Stimulated activated CD4-positive, alpha-beta T cell treated with anti-CD3 and anti-CD28 coated beads, Interleukin-4, amount 100 ng/mL, for 1 hour (primary cell): ENCODE measurements around the gene CDH23.

Source experiments
- DNase-seq: peaks from one replicate; pipeline ENCODE4 v3.0.0-alpha.2; 2020

The CDH23 gene

DNA sequence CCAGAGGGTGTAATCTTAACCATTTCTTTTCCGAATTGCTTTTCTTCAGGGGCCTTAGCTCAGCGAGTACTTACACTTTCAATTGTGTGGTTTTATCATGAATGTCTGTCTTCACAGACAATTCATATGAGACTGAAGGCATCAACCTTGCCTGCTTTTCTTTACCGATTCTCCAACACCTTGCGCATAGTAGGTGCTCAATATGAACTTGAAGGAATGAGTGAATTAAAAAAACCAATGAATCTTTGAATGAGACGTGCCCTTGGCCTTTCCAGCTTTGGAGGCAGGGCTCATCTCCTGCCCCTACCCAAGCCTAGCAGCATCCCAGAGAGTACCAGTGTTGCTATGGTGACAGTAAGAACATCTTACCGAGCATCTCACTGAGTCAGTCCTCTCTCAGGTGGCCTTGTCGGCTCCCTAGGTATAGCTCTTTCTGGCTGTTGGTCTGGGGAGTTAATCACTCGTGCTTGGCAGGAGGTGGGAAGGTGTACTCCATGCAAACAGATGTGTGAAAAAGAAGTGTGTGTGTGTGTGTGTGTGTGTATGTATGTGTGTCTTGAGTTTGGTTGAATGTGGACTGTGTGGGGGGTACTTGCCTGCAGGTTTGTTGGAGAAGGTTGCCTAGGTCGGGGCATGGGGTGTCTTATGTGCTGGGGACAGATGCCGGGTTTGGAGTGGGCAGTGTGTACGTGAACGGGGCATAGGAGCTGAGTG, 215.1 kb downstream of the CDH23 start:
- no peak for DNase-seq

- no peak for DNase-seq
Measured at GRCh38 chr10:71613261-71613777, 216.6 kb downstream of the CDH23 start.

GRCh38 chr10:71613877-71614276, 217.2 kb downstream of the CDH23 start:
- no peak for DNase-seq

- no peak for DNase-seq
Measured at GRCh38 chr10:71614946-71615345, 218.2 kb downstream of the CDH23 start.

GRCh38 chr10:71615538-71616329, 219.0 kb downstream of the CDH23 start:
- DNase-seq: no peak

GRCh38 chr10:71616817-71617654, 220.3 kb downstream of the CDH23 start:
- DNase-seq: no peak

GRCh38 chr10:71618176-71618575, 221.5 kb downstream of the CDH23 start:
- no peak for DNase-seq

DNA sequence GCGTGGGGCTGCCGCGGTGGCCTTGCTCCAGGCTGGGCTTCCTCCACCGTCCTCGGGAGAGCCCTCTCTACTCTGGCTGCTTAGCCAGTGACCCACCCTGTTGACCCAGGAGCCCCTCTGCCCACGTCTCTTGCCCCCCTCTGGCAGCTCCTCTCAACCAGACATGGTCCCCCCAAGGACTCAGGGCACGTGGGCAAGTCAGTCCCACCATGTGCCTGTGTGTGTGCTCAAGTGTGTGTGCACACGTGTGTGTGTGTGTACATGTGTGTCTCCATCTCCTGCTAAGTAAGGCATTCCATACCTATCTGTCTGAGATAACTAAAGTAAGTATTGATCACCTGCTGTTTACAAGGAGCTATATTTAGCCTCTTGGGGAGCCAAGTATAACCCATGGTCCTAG, 221.9 kb downstream of the CDH23 start:
- DNase-seq: no peak

DNA sequence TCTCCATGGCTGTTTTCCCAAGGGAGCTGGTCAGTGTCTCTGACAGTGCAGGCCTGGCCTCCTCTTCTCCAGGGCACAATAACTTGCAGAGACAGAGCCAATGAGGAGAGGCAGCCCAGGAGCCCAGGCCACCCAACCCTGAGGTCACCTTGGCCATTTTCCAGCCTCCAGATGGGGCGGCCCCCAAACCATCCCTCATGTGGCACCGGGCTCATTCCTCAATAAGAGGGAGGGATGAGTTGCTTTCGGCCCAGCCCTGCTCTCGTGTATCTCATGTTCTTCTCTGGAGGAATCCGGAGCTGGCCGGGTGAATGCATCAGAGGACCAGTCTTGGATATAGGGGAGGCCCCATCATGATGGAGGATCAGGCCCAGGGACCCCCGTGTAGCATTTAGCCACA, 223.9 kb downstream of the CDH23 start:
- DNase-seq: no peak

- no peak for DNase-seq
Measured at GRCh38 chr10:71621231-71622153, 224.8 kb downstream of the CDH23 start.

GRCh38 chr10:71622154-71622526, 225.4 kb downstream of the CDH23 start:
- no peak for DNase-seq

GRCh38 chr10:71622616-71623015, 225.9 kb downstream of the CDH23 start:
- DNase-seq: no peak

- DNase-seq: no peak
Measured at GRCh38 chr10:71623098-71623985, 226.6 kb downstream of the CDH23 start.

DNA sequence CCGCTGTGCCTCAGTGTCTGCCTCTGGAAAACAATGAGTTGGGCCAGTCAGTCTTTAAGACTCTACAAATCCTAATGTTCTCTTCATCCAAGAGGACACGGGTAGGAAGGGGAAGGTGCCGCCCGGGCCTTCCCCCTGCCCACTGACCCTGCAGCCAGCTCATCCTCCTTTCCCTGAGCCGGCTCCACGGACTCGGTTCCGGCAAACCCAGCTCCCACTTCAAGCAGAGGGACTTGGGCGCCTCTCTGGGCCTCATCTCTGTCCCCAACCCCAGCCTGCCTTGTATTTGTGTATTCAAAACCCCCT, 227.2 kb downstream of the CDH23 start:
- no peak for DNase-seq

DNA sequence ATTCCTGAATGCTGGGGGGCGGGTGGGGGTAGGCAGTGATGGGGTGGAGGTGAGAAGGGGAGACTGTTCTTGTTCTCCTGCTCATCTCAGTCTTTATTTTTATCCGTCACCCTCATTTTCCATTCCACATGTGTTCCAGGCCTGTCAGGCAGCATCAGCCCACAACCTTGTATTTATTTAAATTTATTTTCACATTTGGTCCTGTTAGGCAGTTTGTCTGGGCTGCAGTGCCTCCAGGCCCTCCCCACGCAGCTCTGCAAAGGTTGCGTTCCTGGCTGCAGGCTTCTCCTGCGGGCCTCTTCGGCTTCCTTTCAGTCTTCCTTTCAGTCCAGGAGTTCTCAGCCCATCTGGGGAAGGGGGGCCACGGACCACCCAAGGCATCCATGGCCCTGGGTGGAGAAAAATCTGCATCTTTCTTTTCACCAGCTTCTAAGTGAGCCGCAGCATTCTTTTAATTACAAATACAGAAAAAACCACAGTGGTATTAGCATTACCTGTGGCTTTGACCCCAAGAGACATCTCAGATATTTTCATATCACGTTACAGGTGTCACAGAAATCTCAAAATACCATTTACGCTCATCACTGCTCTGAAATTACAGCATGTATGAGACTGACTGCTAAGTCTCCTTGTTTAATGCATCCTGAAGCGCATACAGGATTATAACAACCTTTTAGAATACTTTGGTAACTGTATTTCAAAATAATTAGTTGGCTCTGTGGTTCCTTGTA, 228.9 kb downstream of the CDH23 start:
- DNase-seq: no peak

DNA sequence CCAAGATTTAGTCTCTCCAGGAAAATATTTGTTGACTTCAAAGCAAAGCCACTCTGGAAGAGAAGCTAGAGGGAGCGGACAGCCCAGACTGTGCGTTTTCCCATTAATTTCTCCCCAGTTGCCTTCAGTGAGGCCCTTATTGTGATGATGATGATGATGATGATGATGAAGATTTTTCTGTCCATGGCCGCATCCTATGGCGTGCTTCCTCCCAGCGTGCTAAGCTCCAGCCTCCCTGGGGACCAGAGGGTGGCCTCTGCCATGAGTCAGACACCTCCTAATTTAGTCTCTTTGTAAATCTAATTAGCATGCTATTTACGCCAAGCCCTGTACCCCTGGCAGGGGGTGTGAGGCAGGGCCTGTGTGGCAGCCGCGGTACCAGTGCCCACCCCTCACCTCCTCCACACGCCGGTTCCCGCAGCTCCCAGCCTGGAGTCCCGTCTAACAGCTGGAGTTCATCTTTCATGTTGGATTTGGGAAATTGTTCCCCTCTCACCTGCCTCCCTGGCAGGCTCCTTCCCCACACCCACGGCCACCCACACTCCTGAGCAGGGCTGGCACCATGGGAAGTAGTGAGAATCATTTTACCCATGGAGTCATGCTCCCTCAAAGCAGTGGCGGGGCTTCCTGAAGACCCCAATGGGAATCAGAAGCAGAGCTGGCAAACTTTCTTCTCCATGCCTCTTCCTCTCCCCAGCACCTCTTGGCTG, 230.7 kb downstream of the CDH23 start:
- no peak for DNase-seq

GRCh38 chr10:71627956-71628355, 231.2 kb downstream of the CDH23 start:
- no peak for DNase-seq

DNA sequence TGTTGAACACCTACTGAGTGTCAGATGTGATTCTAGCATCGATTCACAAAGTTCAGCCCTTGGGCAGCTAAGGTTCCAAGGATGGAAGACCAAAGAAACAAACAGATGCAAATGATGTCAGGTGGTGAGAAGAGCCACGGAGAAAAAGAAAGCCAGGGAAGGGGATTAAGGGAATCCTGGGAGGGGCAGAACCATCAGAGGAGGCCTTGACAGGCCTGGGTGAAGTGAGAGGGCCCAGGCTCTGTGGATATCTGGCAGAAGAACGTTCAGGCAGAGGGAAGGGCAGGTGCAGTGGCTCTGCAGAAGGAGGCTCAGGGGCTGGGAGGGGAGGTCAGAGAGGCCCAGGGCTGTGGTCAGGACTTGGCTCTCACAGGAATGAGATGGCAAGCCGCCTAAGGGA, 232.4 kb downstream of the CDH23 start:
- DNase-seq: no peak

GRCh38 chr10:71630168-71630567, 233.4 kb downstream of the CDH23 start:
- no peak for DNase-seq
